OCI-LY3 (cell line): ENCODE results near the gene FGD4.

Experiments
- CTCF ChIP-seq: fragments of 200-600, 300-600 bp; sonication (generic); IDR thresholded peaks from 2 replicates; pipeline ENCODE4 v1.5.1; 2014; ENCODE audit warnings: antibody characterized with exemption, low read length, low read depth
- EZH2phosphoT487 ChIP-seq: fragments of 200-600 bp; shearing (Covaris generic); IDR thresholded peaks from 2 replicates; pipeline ENCODE4 v1.6.1; 2018; ENCODE audit warnings: antibody characterized with exemption, mixed run types, low read depth

GRCh38 chr12:32395026-32395425 is 4.3 kb upstream of the FGD4 start:
- TF ChIP-seq CTCF (no peak), EZH2phosphoT487 (no peak)
